CD4-positive, alpha-beta T cell treated with Interleukin-10 for 1 hour (primary cell): ENCODE measurements around the gene HINT2.

Experiments
- DNase-seq: peaks from one replicate; pipeline ENCODE4 v3.0.0-alpha.2; 2020

The HINT2 gene

DNA sequence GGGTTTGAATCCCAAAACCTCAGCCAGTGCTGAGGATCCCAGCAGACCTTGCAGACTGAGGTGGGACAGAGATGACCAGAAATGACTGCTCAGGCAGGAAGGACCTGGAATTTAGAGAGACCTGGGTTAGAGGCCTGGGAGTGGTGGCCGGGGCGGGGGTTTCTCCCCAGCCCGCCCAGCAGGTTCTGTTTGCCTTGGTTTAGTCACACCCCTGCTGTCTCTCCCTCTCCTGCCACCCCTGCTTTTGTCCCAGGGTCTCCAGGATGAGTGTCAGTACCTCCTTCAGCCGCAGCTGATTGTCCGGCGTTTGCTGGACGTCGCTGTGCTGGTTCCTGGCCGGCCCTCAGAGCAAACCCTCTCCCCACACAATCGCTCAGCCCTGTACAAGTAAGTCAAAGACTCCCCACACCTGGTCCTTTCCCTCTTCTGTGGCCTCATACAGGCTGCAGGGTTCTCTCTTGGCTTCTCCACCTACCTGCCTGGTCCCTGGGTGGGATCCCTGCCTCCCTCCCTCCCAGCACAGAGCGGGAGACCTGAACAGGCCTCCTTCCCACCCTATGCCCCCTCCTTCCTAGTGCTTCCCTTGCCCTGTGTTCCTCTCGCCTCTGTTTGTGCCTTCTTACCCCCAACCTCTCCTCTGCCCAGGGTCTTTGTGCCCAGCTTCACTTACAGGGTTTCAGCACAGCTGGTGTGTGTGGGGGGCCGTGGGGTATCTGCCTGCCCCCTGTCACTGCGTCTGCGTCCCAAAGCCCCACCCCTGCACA, 26.2 kb upstream of the HINT2 start:
- DNase-seq: no peak

- no peak for DNase-seq
Measured at GRCh38 chr9:35839926-35840325, 25.1 kb upstream of the HINT2 start.

DNA sequence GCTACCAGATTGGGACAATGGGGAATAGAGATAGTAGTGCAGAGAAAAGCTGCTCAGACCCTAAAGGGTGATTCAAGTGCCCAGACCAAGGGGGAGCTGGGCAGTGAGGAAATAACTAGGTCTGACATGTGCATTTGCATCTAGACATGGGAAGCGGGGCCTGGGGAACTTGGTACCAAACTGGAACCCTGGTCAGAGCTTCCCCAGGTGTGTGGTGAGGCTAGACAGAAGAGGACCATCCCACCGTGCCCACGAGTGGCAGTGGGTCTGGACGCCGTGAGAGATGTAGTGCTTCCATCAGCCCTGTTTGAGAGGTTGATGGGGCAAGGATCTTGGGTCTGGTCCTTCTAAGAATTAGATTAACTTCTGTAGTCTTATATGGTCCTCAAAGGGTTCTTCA, 21.8 kb upstream of the HINT2 start:
- DNase-seq: no peak

- no peak for DNase-seq
Measured at GRCh38 chr9:35835766-35836165, 20.9 kb upstream of the HINT2 start.

GRCh38 chr9:35835216-35835632, 20.4 kb upstream of the HINT2 start:
- peak; percentile 21 for DNase-seq

DNA sequence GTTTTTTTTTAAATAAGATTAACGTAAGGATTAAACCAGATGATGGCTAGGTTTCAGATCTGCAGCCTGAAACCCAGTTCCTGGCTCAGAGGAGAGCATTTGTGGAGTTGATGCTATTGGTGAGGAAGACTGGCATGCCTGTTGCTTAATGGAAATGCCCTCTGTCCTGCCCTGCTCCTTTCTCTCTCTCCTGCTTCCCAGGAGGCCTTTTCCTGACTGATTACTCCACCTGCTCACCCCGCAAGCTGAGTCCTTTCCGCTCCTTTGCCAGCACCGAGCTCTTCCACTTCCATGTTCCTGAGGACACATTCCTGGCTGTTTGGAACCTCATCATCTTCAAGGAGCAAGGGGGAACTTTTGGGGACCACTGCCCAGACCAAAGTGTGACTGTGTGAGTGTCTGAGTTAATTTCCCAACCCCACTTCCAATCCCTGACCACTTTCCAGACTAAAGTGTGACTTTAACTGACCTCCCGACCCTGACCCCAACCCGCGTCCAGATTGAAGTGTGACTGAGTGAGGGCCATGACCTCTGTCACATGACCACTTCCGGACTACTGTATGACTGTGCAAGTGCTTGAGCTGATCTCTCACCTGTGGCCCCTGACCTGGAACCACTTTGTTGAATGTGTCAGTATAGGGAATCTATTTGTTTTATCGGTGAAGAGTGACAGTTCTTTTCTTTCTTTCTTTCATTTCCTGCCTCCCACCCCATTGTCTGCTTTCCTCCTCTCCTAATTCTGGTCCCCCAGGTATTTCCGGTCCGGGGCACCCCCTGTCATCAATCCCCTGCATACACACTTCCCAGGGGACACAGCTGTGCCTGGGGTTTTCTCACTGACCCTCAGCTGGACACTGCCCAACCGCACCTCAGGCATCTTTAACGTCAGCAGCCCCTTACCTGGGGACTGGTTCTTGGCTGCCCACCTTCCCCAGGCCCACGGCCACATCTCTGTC, 19.7 kb upstream of the HINT2 start:
- DNase-seq: no peak

DNA sequence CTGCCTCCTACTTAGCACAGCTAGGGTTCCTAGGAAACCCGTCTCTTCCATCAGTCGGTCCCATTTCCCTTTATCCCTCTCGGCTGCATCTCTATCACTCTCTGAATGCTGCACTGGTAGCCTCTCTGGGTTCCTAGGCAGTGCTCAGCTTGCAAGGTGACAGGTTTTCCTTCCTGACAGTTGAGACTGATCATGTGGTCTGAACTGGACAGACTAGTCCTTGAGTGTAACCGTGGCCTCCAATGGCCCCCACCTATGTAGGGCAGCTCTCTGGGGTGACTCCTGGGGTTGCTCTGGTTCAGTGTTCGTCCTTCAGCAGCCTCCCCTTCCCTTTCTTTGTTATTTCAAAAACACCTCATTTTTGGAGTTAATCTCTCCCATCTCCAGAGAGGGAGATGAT, 18.0 kb upstream of the HINT2 start:
- DNase-seq: no peak

- DNase-seq: no peak
Measured at GRCh38 chr9:35831040-35831439, 16.2 kb upstream of the HINT2 start.

- DNase-seq: no peak
Measured at GRCh38 chr9:35829764-35830096, 14.9 kb upstream of the HINT2 start.

GRCh38 chr9:35829084-35829763, 14.4 kb upstream of the HINT2 start, which contains the start of gene TMEM8B:
Gene TMEM8B (plus strand): TSS chr9:35829228. CDS start chr9:35829448, 220 bp downstream.
- peak; percentile 93 for DNase-seq

DNA sequence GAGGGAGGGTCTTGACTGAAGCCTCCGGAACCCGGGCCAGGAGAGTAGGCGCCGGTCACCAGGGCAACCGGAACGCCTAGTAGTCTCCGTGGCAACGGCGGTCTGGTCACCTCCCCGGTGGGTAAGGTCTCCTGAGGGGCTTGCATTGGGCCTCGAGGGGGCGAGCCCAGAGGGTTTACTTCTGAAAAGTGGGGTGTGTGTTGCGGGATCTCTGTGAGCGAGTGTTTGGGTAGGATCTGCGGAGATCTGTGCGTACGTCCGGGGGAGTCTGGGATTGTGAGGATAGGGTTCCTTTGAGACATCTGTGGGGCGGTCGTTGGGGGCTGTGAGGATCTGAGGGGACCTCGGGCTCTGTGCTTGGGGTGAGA, 13.9 kb upstream of the HINT2 start, which contains the start of gene FAM221B:
Gene FAM221B (minus strand): TSS at position 17 of the 368 bp plus-strand sequence. CDS start 2,571 bp downstream, outside the sequence.
- DNase-seq: no peak

GRCh38 chr9:35827486-35827885, 12.6 kb upstream of the HINT2 start:
- no peak for DNase-seq

GRCh38 chr9:35826071-35826701, 11.3 kb upstream of the HINT2 start:
- DNase-seq: peak; percentile 67

- no peak for DNase-seq
Measured at GRCh38 chr9:35822926-35823325, 8.1 kb upstream of the HINT2 start.

GRCh38 chr9:35820076-35820475, 5.2 kb upstream of the HINT2 start:
- no peak for DNase-seq

DNA sequence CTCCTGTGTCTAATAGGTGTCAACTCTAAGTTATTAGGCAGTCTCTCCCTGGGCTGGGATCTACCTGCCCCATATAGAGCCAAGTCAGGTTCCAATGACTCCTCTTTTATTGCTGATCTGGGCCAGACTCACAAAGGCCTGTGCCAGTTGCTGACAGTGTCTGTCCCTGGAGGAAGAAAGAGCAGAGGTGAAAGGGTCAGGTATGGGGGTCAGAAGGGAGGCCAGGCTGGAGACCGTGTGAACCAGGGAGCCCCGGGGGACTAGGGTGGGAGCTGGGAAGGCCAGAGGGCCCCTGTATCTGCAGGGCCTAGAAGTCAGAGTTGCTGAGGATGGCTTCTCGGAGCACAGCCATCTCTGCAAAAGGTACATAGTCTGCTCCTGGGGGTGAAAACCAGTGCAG, 3.5 kb upstream of the HINT2 start:
- DNase-seq: no peak

DNA sequence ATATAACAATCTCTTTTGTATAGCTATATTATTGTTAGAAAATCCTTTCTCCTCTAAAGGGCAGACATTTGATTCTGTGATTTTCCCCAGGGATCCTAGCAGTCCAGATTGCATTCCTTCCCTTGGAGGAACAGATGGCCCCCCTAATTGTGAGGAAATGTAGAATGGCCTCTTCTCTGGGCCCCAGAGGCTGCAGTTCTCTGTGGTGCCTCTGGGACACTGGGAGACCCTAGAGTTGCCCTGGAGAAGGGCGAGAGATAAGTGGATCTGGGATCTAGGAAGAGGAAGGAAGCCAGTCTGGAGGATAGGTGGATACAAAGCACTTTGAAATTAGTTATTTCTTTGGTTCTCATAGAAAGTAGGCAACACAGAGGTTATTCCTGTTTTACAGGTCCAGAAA, 1.9 kb upstream of the HINT2 start:
- DNase-seq: no peak

DNA sequence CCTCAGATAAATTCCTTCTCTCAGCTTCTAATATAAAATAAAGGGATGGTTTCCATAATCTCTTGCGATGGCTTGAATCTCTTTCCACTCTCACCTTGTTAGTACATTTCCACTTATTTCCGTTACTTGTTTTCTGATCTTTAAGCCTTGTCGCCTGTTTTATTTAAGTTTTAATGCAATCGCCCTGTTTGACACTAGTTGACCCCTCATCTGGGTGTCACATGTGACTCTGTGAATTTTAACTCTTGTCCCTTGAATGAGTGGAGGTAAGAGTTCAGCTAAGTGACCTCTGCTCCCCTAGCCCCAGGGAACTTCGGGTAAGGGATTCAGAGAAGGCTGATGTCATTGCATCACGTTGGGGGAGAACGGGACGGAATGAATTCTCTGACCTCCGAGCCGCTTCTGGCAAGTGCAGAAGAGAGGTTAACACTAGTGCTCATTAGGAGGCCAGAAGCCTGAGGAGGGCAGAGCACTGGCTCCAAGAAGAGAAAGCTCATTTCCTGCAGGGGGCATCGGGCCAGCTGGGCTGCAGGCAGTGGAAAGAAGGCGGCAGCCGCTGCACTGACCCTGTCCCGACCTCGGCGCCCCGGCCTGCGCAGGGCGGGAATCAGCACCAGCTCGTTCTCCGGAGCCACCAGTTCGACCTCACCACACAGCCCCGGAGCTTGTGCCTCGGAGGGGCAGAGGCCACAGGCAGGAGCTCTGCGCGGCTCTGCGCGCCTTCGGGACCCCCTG, 569 bp downstream of the HINT2 start:
- DNase-seq: peak; percentile 36

DNA sequence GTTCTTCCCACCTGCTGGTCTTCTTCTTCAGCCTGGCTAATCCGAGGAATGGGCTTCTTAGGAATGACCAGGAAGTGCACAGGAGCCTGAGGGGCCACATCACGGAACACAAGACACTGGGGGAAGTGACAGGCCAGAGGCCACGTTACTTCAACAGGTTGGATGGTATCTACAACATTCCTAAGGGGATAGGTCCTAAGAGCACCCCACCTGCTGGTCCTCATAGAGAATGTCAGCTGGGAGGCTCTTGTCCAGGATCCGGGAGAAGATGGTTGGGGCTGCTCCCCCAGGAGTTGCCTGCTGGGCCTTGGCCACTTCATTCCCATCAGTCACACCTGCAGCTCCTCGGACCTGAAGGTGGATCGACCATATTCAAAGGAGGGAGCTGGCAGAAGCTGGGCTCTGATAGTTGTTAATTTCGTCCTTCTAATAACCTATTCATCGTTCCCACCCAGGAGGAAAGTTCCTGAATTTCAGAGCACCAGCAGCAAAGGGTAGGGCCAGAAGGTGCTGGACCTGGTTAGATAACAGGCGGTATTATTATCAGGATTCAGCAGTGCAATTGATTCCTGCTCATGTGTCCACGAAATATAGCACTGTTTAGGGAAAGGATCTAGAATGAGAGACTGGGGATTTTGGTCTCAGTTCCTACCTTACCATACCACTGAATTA, 1.3 kb downstream of the HINT2 start:
- no peak for DNase-seq

- DNase-seq: peak; percentile 98
Measured at GRCh38 chr9:35812025-35812602, 2.7 kb downstream of the HINT2 start, which contains the start of gene SPAG8. Gene SPAG8 (minus strand): TSS chr9:35812262. CDS start chr9:35812147, 115 bp downstream.
